Measurements from ENCODE around the gene UTP20. TPM values are rescaled to one million over a fixed set of nuclear protein-coding genes. Genes with fewer than 3 reads are reported as not detected.
"Not testable (repeated sequence)": the region's sequence is repeated elsewhere in the genome, so short reads cannot be mapped to it uniquely, and the experiment has no call there.

UTP20 gene
- total RNA-seq, 1 donor from 2014 or later: 16.3 TPM

- no peak for FAIRE-seq
These were observed 43.4 kb downstream of the UTP20 start for GRCh38 chr12:101323255-101323654.

GRCh38 chr12:101325590-101325989 lies 45.7 kb downstream of the UTP20 start:
- DNase-seq (ENCODE audit: low spot score in 2 of 2) (no peak), FAIRE-seq (no peak)

More at GRCh38 chr12:101323255-101323654, 43.4 kb downstream of the UTP20 start:
- DNase-seq (ENCODE audit: low spot score in 2 of 2): no peak

GRCh38 chr12:101327051-101327450 lies 47.1 kb downstream of the UTP20 start:
- DNase-seq (ENCODE audit: low spot score in 2 of 2) (no peak), FAIRE-seq (no peak)

GRCh38 chr12:101327546-101327945 lies 47.6 kb downstream of the UTP20 start:
- FAIRE-seq (no peak), DNase-seq (ENCODE audit: low spot score in 2 of 2) (no peak)

GRCh38 chr12:101328917-101329316 lies 49.0 kb downstream of the UTP20 start:
- FAIRE-seq (no peak), DNase-seq (ENCODE audit: low spot score in 2 of 2) (no peak)

GRCh38 chr12:101330631-101331030 lies 50.7 kb downstream of the UTP20 start:
- DNase-seq (ENCODE audit: low spot score in 2 of 2): no peak
- no peak for FAIRE-seq

GRCh38 chr12:101336437-101336836 lies 56.5 kb downstream of the UTP20 start:
- no peak for DNase-seq (ENCODE audit: low spot score in 2 of 2)
- FAIRE-seq: no peak

- FAIRE-seq: no peak
These were observed 58.2 kb downstream of the UTP20 start for GRCh38 chr12:101338087-101338486.

GRCh38 chr12:101343893-101344292 lies 64.0 kb downstream of the UTP20 start:
- DNase-seq (ENCODE audit: low spot score in 2 of 2): no peak
- FAIRE-seq: no peak

More at GRCh38 chr12:101338087-101338486, 58.2 kb downstream of the UTP20 start:
- DNase-seq (ENCODE audit: low spot score in 2 of 2): no peak

GRCh38 chr12:101351682-101352081 lies 71.8 kb downstream of the UTP20 start:
- DNase-seq (ENCODE audit: low spot score in 2 of 2) (no peak), FAIRE-seq (no peak)

- no peak for DNase-seq (ENCODE audit: low spot score in 2 of 2)
- no peak for FAIRE-seq
These were observed 76.9 kb downstream of the UTP20 start for GRCh38 chr12:101356794-101357193.

- no peak for FAIRE-seq
- no peak for DNase-seq (ENCODE audit: low spot score in 2 of 2)
These were observed 81.5 kb downstream of the UTP20 start for GRCh38 chr12:101361455-101361854.

- DNase-seq (ENCODE audit: low spot score in 2 of 2) (no peak), FAIRE-seq (no peak)
These were observed 88.1 kb downstream of the UTP20 start for GRCh38 chr12:101368016-101368415.

- FAIRE-seq: no peak
- no peak for DNase-seq (ENCODE audit: low spot score in 2 of 2)
These were observed 92.5 kb downstream of the UTP20 start for GRCh38 chr12:101372431-101372830.

GRCh38 chr12:101375573-101375972 lies 95.7 kb downstream of the UTP20 start:
- DNase-seq (ENCODE audit: low spot score in 2 of 2) (no peak), FAIRE-seq (peak; percentile 30)

- FAIRE-seq: no peak
- DNase-seq (ENCODE audit: low spot score in 2 of 2): no peak
These were observed 99.2 kb downstream of the UTP20 start for GRCh38 chr12:101379149-101379548.

GRCh38 chr12:101391181-101391580 lies 111.3 kb downstream of the UTP20 start:
- FAIRE-seq; DNase-seq (ENCODE audit: low spot score in 2 of 2): not testable (repeated sequence)

GRCh38 chr12:101407049-101407435 lies 127.1 kb downstream of the UTP20 start:
- FAIRE-seq (no peak), DNase-seq (ENCODE audit: low spot score in 2 of 2) (no peak)

- FAIRE-seq: no peak
- DNase-seq (ENCODE audit: low spot score in 2 of 2): peak; percentile 67 to 80
These were observed 127.8 kb downstream of the UTP20 start, which contains the start of gene ARL1 for GRCh38 chr12:101407436-101408345. TSS of gene ARL1 (minus strand) at chr12:101407772. CDS start at chr12:101407645, 127 bp downstream.

GRCh38 chr12:101410169-101410568 lies 130.3 kb downstream of the UTP20 start:
- FAIRE-seq; DNase-seq (ENCODE audit: low spot score in 2 of 2): not testable (repeated sequence)

GRCh38 chr12:101414533-101415119 lies 134.7 kb downstream of the UTP20 start:
- DNase-seq (ENCODE audit: low spot score in 2 of 2): peak; percentile 18 to 37
- peak; percentile 62 for FAIRE-seq

- peak; percentile 31 for FAIRE-seq
- DNase-seq (ENCODE audit: low spot score in 2 of 2): no peak
These were observed 135.3 kb downstream of the UTP20 start for GRCh38 chr12:101415228-101415627.

Measured in frontal cortex (tissue), 4 donors.